Spleen (tissue), 11 donors: Measurements from ENCODE around the gene BNIP2. TPM values are rescaled to one million over a fixed set of nuclear protein-coding genes. Genes with fewer than 3 reads are reported as not detected.
"Not testable (repeated sequence)": the region's sequence is repeated elsewhere in the genome, so short reads cannot be mapped to it uniquely, and the experiment has no call there.

Source experiments
- DNase-seq: peaks from one replicate; pipeline ENCODE4 v3.0.0-alpha.2; 2020
- H3K27ac ChIP-seq, 8 donors: fragments of 200-600 bp; sonication (generic) in 7 of 8; 1 replicate in 4 of 8; 2 replicates in 4 of 8; pipeline versions ENCODE4 v1.5.0 to v1.8.0; 2016 to 2021; ENCODE audit warnings: inconsistent platforms in 4 of 8, mild to moderate bottlenecking in 4 of 8, moderate library complexity in 1 of 8
- H3K27me3 ChIP-seq, 7 donors: fragments of 200-600 bp; sonication (generic) in 6 of 7; replicated peaks in 1 of 7; 1 replicate in 4 of 7; 2 replicates in 3 of 7; pipeline versions ENCODE4 v1.5.0 to v1.8.0; 2016 to 2021; ENCODE audit warnings: inconsistent platforms in 3 of 7, mild to moderate bottlenecking in 1 of 7
- H3K36me3 ChIP-seq, 6 donors: fragments of 200-600 bp; sonication (generic) in 5 of 6; 1 replicate in 4 of 6; 2 replicates in 2 of 6; pipeline versions ENCODE4 v1.5.0 to v1.8.0; 2016 to 2021; ENCODE audit warnings: inconsistent platforms in 2 of 6
- H3K4me1 ChIP-seq, 6 donors: fragments of 200-600 bp; sonication (generic) in 5 of 6; 1 replicate in 3 of 6; 2 replicates in 3 of 6; pipeline versions ENCODE4 v1.5.0 to v1.8.0; 2016 to 2021; ENCODE audit warnings: inconsistent platforms in 3 of 6
- H3K4me3 ChIP-seq, 8 donors: fragments of 200-600 bp; sonication (generic) in 7 of 8; 1 replicate in 4 of 8; 2 replicates in 4 of 8; pipeline versions ENCODE4 v1.5.0 to v1.8.0; 2016 to 2021; ENCODE audit warnings: inconsistent platforms in 4 of 8, mild to moderate bottlenecking in 4 of 8, moderate library complexity in 2 of 8
- H3K9me3 ChIP-seq, 8 donors: fragments of 200-600 bp; sonication (generic) in 7 of 8; 1 replicate in 4 of 8; 2 replicates in 4 of 8; pipeline versions ENCODE4 v1.5.0 to v1.8.0; 2016 to 2021; ENCODE audit warnings: inconsistent platforms in 4 of 8
- POLR2A ChIP-seq, 3 donors: fragments of 450-650 bp; IDR thresholded peaks; one replicate each; pipeline ENCODE4 v1.5.1; 2017; ENCODE audit warnings: antibody characterized with exemption in 3 of 3, mild to moderate bottlenecking in 1 of 3
- POLR2AphosphoS5 ChIP-seq, 3 donors: sonication (generic); formaldehyde crosslinking; IDR thresholded peaks; one replicate each; pipeline ENCODE4 v1.5.1; 2017; ENCODE audit warnings: antibody characterized with exemption in 3 of 3
- WGBS, 5 donors: extraction: QIAGEN DNeasy Blood & Tissue Kit in 3 of 5; methylation state at CpG; one replicate each; pipeline versions ENCODE4 v1.1.5 to v1.1.7; 2013 to 2018; 5-methylcytosine and 5-hydroxymethylcytosine counted together
- intact Hi-C: fragments of 100-400 bp; cut with DNase I; formaldehyde crosslinking; loops from one replicate; pipeline ENCODE4 v1.15.0; 2023; ENCODE audit warnings: low total_unique reads
- polyA plus RNA-seq, 3 donors: library from polyadenylated mRNA; stranded (reverse); fragments of 200-250 nt; gene quantifications; one replicate each; pipeline ENCODE4 v1.2.1, GENCODE V29; 2013
- total RNA-seq, 7 donors: library from RNA; depleted of rRNA in 3 of 7; stranded (reverse); fragments of >200 nt in 3 of 7; fragmentation: NEBNext Ultra II Directional in 4 of 7; extraction: Animal tissue kit (Norgen Biotek cat#: 25700) in 4 of 7; gene quantifications; one replicate each; pipeline versions ENCODE4 v1.1.0 to v1.2.1, GENCODE V29; 2016 to 2021
- TF ChIP-seq, protein P1 (sequence below), 11 experiments: fragments of 200-600 bp in 7 of 11; fragments of 450-650 bp in 4 of 11; sonication (generic) in 4 of 11; IDR thresholded peaks in 8 of 11; conservative IDR thresholded peaks in 3 of 11; 1 replicate in 7 of 11; 2 replicates in 4 of 11; pipeline versions ENCODE4 v1.4.0 to v1.8.0; 2016 to 2021; ENCODE audit warnings: antibody characterized with exemption in 11 of 11, inconsistent platforms in 4 of 11, mild to moderate bottlenecking in 1 of 11
- donor health status: healthy with polysubstance abuse.
- donor health status: DM: no; HTN: no; CAD: no; lungs with moderate emphysema.
- donor health status: DM: no; HTN: no; CAD: no.
- donor health status: Bipolar disorder and iron deficiency.
- donor health status: healthy.
- donor health status: DM: no; HTN: no; CAD: no.
- donor health status: DM: yes; HTN: yes; CAD: no.

The BNIP2 gene
- total and polyA plus RNA-seq, 10 donors: 34.1 to 232 (median 107) TPM

DNA sequence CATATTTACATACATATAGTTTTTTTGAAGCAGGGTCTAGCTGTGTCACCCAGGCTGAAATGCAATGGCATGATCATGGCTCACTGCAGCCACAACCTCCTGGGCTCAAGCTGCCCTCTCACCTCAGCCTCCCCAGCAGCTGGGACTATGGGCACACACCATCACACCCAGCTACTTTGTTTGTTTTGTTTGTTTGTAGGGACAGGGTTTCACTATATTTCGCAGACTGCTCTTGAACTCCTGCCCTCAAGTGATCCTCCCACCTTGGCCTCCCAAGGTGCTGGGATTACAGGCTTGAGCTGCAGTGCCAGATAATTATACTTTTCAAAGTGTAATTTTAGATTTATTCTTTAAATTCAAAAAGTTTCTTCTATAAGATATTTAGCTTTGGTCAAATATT, 42.0 kb downstream of the BNIP2 start:
- intact Hi-C loops: no loop called here
- peaks cover 0 to 4% (median 0%) of the 10 kb centered on the region in 8 donors for H3K9me3 ChIP-seq
- WGBS, 5 donors: 92 to 100% (median 95%) methylated on average over 1 of the region's 1 CpG
- peaks cover 0 to 97% (median 55%) of the 10 kb centered on the region in 6 donors for H3K36me3 ChIP-seq
- no peaks in the 10 kb centered on the region for H3K4me1 ChIP-seq
- no peak overlapping the region for H3K4me3 ChIP-seq
- H3K27me3 ChIP-seq: no peaks in the 10 kb centered on the region
- H3K27ac ChIP-seq: no peak overlapping the region
- DNase-seq: no peak
- no peak for TF ChIP-seq POLR2A (IDR thresholded peaks at IDR 0.05)

DNA sequence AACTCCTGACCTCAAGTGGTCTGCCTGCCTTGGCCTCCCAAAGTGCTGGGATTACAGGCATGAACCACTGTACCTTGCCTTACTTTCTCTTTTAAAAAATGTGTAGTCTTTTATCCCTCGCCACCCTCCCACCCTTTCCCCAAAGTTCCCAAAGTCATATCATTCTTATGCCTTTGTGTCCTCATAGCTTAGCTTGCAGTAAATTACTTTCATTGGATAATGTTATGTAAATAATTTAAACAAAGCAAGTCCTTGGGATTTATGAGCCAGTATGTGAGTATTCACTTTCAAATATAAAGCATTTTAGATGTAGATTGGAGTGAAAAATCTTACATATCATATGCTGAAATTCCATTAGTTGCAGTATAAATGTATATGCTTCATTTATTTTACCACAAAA, 42.8 kb downstream of the BNIP2 start:
- H3K9me3 ChIP-seq: no peaks in the 10 kb centered on the region
- H3K27me3 ChIP-seq: no peaks in the 10 kb centered on the region
- H3K36me3 ChIP-seq: peaks cover 0 to 97% (median 53%) of the 10 kb centered on the region in 6 donors
- WGBS, 5 donors: 95 to 98% (median 97%) methylated on average over 1 of the region's 1 CpG
- DNase-seq: no peak
- intact Hi-C loops: no loop called here
- H3K4me3 ChIP-seq: no peak overlapping the region
- H3K27ac ChIP-seq: no peak overlapping the region
- TF ChIP-seq POLR2A (IDR thresholded peaks at IDR 0.05): no peak
- no peaks in the 10 kb centered on the region for H3K4me1 ChIP-seq

DNA sequence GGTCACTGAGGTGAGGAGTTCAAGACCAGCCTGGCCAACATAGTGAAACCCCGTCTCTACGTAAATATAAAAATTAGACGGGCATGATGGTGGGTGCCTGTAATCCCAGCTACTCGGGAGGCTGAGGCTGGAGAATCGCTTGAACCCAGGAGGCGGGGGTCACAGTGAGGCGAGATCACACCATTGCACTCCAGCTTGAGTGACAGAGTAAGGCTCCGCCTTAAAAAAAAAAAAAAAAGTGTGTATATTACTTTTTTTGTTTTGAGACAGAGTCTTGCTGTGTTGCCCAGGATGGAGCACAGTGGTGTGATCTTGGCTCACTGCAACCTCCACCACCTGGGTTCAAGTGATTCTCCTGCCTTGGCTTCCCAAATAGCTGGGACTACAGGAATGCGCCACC, 43.3 kb downstream of the BNIP2 start:
- H3K27me3 ChIP-seq, H3K9me3 ChIP-seq, H3K4me1 ChIP-seq, H3K27ac ChIP-seq, intact Hi-C loops, DNase-seq, H3K4me3 ChIP-seq: not testable (repeated sequence)
- WGBS, 5 donors: 96 to 98% (median 97%) methylated on average over 9 of the region's 9 CpGs
- peaks cover 0 to 97% (median 49%) of the 10 kb centered on the region in 6 donors for H3K36me3 ChIP-seq

DNA sequence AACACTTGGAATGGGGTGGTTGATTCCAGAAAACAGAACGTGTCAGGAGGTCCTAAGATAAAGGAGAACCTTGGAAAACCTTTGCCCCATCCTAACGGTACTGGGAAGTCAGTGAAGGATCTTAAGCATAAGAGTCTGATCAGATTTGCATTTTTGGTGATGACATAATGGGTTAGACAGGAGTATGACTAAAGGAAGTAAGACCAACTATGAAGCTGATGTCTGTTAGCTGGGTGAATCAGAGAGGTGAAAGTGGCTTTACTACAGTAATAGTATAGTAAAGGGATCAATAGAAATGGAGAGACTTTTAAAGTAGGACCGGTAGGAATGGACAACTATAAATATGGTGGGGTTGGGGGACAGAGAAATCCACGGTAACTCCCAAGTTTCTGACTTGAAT, 44.4 kb downstream of the BNIP2 start:
- Histone ChIP-seq H3K27ac (no peak overlapping the region), H3K4me3 (no peak overlapping the region), H3K4me1 (no peaks in the 10 kb centered on the region), H3K36me3 (peaks cover 0 to 97% (median 46%) of the 10 kb centered on the region in 6 donors), H3K27me3 (no peaks in the 10 kb centered on the region), H3K9me3 (no peaks in the 10 kb centered on the region)
- no peak for DNase-seq
- intact Hi-C loops: no loop called here
- TF ChIP-seq POLR2AphosphoS5 (IDR thresholded peaks at IDR 0.05): no peak
- no peak for TF ChIP-seq POLR2A (IDR thresholded peaks at IDR 0.05)
- TF ChIP-seq, protein P1, sequence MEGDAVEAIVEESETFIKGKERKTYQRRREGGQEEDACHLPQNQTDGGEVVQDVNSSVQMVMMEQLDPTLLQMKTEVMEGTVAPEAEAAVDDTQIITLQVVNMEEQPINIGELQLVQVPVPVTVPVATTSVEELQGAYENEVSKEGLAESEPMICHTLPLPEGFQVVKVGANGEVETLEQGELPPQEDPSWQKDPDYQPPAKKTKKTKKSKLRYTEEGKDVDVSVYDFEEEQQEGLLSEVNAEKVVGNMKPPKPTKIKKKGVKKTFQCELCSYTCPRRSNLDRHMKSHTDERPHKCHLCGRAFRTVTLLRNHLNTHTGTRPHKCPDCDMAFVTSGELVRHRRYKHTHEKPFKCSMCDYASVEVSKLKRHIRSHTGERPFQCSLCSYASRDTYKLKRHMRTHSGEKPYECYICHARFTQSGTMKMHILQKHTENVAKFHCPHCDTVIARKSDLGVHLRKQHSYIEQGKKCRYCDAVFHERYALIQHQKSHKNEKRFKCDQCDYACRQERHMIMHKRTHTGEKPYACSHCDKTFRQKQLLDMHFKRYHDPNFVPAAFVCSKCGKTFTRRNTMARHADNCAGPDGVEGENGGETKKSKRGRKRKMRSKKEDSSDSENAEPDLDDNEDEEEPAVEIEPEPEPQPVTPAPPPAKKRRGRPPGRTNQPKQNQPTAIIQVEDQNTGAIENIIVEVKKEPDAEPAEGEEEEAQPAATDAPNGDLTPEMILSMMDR (IDR thresholded peaks at IDR 0.05 in 8 of 11, conservative IDR thresholded peaks at IDR 0.05 in 3 of 11): no peak
- WGBS, 5 donors: 82 to 89% (median 86%) methylated on average over 4 of the region's 4 CpGs

DNA sequence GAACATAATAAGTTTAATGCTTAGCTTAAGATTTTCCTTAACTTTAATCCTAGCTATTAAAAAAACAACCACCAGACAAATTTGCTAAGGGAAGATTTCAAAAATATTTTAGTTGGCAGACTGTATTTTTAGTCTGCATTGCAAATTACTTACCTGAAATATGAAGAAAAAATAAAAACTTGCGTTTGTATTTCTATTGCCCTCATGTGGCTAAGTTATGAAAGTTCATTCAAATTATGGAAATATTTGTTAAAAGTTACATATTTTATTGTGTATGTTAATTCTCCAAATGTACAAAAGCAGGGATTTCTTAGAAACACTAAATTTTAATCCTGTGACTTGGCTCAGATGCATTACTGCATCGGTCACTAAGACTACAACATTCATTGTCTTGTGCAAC, 46.8 kb downstream of the BNIP2 start:
- Histone ChIP-seq H3K27me3 (no peaks in the 10 kb centered on the region), H3K4me1 (no peaks in the 10 kb centered on the region), H3K36me3 (peaks cover 0 to 97% (median 47%) of the 10 kb centered on the region in 6 donors), H3K27ac (no peak overlapping the region), H3K9me3 (no peaks in the 10 kb centered on the region), H3K4me3 (no peak overlapping the region)
- intact Hi-C loops: no loop called here
- no peak for DNase-seq
- 77 to 89% (median 86%) methylated on average over 2 of the region's 2 CpGs for WGBS, 5 donors
- no peak for TF ChIP-seq POLR2A (IDR thresholded peaks at IDR 0.05)
- TF ChIP-seq, protein P1 (IDR thresholded peaks at IDR 0.05 in 8 of 11, conservative IDR thresholded peaks at IDR 0.05 in 3 of 11): no peak
- TF ChIP-seq POLR2AphosphoS5 (IDR thresholded peaks at IDR 0.05): no peak

DNA sequence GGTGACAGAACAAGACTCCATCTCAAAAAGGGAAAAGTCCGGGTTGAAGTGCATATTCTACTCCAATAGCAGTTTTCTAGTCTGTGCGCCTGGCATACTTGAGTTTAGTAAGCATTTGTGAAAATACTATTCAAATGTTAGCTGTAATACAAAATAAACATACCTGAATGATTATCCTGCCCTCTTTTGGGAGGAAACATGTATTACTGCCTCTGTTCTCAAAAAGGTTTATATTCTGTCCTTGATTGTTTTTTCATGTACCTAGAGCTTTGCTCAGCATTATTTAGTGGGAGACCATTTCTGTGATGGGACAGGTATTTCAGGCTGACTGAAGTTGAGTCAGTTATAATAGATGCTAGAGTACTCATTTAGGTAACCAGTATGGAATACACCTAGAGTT, 51.6 kb downstream of the BNIP2 start:
- H3K36me3 ChIP-seq: peaks cover 0 to 69% (median 34%) of the 10 kb centered on the region in 6 donors
- H3K9me3 ChIP-seq, intact Hi-C loops, H3K27me3 ChIP-seq, H3K4me3 ChIP-seq, H3K27ac ChIP-seq, DNase-seq, H3K4me1 ChIP-seq: not testable (repeated sequence)
- 96 to 100% (median 100%) methylated on average over 2 of the region's 2 CpGs for WGBS, 5 donors
